ENCODE measurements around the gene SREBF2.

- TF ChIP-seq, protein P1, sequence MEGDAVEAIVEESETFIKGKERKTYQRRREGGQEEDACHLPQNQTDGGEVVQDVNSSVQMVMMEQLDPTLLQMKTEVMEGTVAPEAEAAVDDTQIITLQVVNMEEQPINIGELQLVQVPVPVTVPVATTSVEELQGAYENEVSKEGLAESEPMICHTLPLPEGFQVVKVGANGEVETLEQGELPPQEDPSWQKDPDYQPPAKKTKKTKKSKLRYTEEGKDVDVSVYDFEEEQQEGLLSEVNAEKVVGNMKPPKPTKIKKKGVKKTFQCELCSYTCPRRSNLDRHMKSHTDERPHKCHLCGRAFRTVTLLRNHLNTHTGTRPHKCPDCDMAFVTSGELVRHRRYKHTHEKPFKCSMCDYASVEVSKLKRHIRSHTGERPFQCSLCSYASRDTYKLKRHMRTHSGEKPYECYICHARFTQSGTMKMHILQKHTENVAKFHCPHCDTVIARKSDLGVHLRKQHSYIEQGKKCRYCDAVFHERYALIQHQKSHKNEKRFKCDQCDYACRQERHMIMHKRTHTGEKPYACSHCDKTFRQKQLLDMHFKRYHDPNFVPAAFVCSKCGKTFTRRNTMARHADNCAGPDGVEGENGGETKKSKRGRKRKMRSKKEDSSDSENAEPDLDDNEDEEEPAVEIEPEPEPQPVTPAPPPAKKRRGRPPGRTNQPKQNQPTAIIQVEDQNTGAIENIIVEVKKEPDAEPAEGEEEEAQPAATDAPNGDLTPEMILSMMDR (IDR thresholded peaks at IDR 0.05; ENCODE audit: poor library complexity), result no peak
- TF ChIP-seq EZH2 (IDR thresholded peaks at IDR 0.05; ENCODE audit: borderline replicate concordance) (no peak), EZH2phosphoT487 (IDR thresholded peaks at IDR 0.05; ENCODE audit: low read depth, severe bottlenecking, unreplicated experiment) (no peak)
Measured at GRCh38 chr22:41899110-41899509, 66.2 kb downstream of the SREBF2 start.
